Stimulated activated CD4-positive, alpha-beta T cell treated with anti-CD3 and anti-CD28 coated beads, Interleukin-12 subunit alpha, Interleukin-12 subunit beta, amount 100 ng/mL, for 48 hours (primary cell): ENCODE measurements around the gene GABRG2.
"Not testable (repeated sequence)": the region's sequence is repeated elsewhere in the genome, so short reads cannot be mapped to it uniquely, and the experiment has no call there.

Source experiments
- DNase-seq, 3 donors: peaks; one replicate each; pipeline ENCODE4 v3.0.0-alpha.2; 2020; ENCODE audit warnings: low read depth in 2 of 3, low spot score in 1 of 3

Gene GABRG2

GRCh38 chr5:162067655-162068411, at the start of gene GABRG2:
GABRG2 (plus strand) TSS chr5:162067773; CDS start chr5:162068000, 227 bp downstream.
- no peak for DNase-seq

GRCh38 chr5:162025312-162025711, 42.3 kb upstream of the GABRG2 start:
- no peak for DNase-seq

- no peak for DNase-seq
Measured at GRCh38 chr5:162026803-162027202, 40.8 kb upstream of the GABRG2 start.

- DNase-seq: no peak
Measured at GRCh38 chr5:162037431-162037830, 30.1 kb upstream of the GABRG2 start.

GRCh38 chr5:162047279-162047678, 20.3 kb upstream of the GABRG2 start:
- no peak for DNase-seq

GRCh38 chr5:162052676-162053075, 14.9 kb upstream of the GABRG2 start:
- no peak for DNase-seq

- not testable (repeated sequence) for DNase-seq
Measured at GRCh38 chr5:162055095-162055494, 12.5 kb upstream of the GABRG2 start.

- DNase-seq: no peak
Measured at GRCh38 chr5:162067162-162067561, 411 bp upstream of the GABRG2 start.

- no peak for DNase-seq
Measured at GRCh38 chr5:162068412-162068811, 839 bp downstream of the GABRG2 start.

- no peak for DNase-seq
Measured at GRCh38 chr5:162068936-162069335, 1.4 kb downstream of the GABRG2 start.

- DNase-seq: no peak
Measured at GRCh38 chr5:162078805-162079204, 11.2 kb downstream of the GABRG2 start.

- DNase-seq: no peak
Measured at GRCh38 chr5:162091336-162091735, 23.8 kb downstream of the GABRG2 start.

- no peak for DNase-seq
Measured at GRCh38 chr5:162096448-162096847, 28.9 kb downstream of the GABRG2 start.

GRCh38 chr5:162107591-162107990, 40.0 kb downstream of the GABRG2 start:
- DNase-seq: no peak

GRCh38 chr5:162119801-162120200, 52.2 kb downstream of the GABRG2 start:
- no peak for DNase-seq

- DNase-seq: no peak
Measured at GRCh38 chr5:162128117-162128516, 60.5 kb downstream of the GABRG2 start.

GRCh38 chr5:162132348-162132747, 64.8 kb downstream of the GABRG2 start:
- DNase-seq: no peak

GRCh38 chr5:162139190-162139589, 71.6 kb downstream of the GABRG2 start:
- no peak for DNase-seq

- DNase-seq: no peak
Measured at GRCh38 chr5:162154242-162154641, 86.7 kb downstream of the GABRG2 start.

GRCh38 chr5:162160401-162160800, 92.8 kb downstream of the GABRG2 start:
- DNase-seq: no peak

- DNase-seq: no peak
Measured at GRCh38 chr5:162163663-162164062, 96.1 kb downstream of the GABRG2 start.

GRCh38 chr5:162174358-162174974, 106.9 kb downstream of the GABRG2 start:
- DNase-seq: no peak

GRCh38 chr5:162187371-162187770, 119.8 kb downstream of the GABRG2 start:
- DNase-seq: no peak
